K562 (cell line): ENCODE measurements around the gene GARNL3. TPM values are rescaled to one million over a fixed set of nuclear protein-coding genes. Genes with fewer than 3 reads are reported as not detected.
A peak's percentile ranks its signal among the peaks of the same experiment; 100 is the strongest.

Experiments used
- ATAC-seq: fragments of 200-7000 bp; cut with Tn5 transposase; 3 replicates; pipeline ENCODE4 v1.9.1; 2020; ENCODE audit warnings: moderate library complexity
- BruUV-seq: library from RNA; stranded (reverse); fragments of 400-500 nt; replicated peaks from 2 replicates; lab custom pipeline; 2021; lab: Mats Ljungman, UMichigan
- CTCF ChIA-PET: fragments of 300-600 bp; formaldehyde crosslinking; extraction: SDS; loops from one replicate; lab custom pipeline; 2021; ENCODE audit warnings: low intra/inter-chr PET ratio; lab: Yijun Ruan, JAX
- POLR2A ChIA-PET: fragments of 300-600, 350-650 bp; sonication (Branson Sonifier 250); formaldehyde crosslinking; extraction: SDS; loops from one replicate; lab custom pipeline; 2021; ENCODE audit warnings: antibody characterized with exemption, inconsistent platforms; lab: Yijun Ruan, JAX
- DNase-seq, 4 experiments: peaks; one replicate each; pipeline versions ENCODE4 v3.0.0 to v3.0.0-alpha.2; 2011 to 2018; ENCODE audit warnings: low spot score in 3 of 4, mixed read lengths in 3 of 4; ENCODE audit errors: extremely low read depth in 1 of 4
- FAIRE-seq: peaks from 2 replicates; lab custom pipeline; 2011; peaks lifted over from hg19 to GRCh38; lab: Jason Lieb, UNC
- H2AFZ ChIP-seq: 2 replicates; pipeline ENCODE4 v1.6.0; 2011; ENCODE audit warnings: low read depth, low read length, control low read depth, inconsistent platforms
- H3K27ac ChIP-seq: fragments of 200-600 bp; 3 replicates; pipeline ENCODE4 v1.8.0; 2011; ENCODE audit warnings: low read depth, mild to moderate bottlenecking, control low read depth, inconsistent platforms, low read length, moderate library complexity, mixed read lengths; ENCODE audit errors: extremely low read depth
- H3K27me3 ChIP-seq, 2 experiments: fragments of 300-600 bp in 1 of 2; 2 replicates in 1 of 2; 3 replicates in 1 of 2; pipeline versions ENCODE4 v1.6.0 to v1.8.0; 2011; ENCODE audit warnings: inconsistent platforms in 2 of 2, low read length in 2 of 2, mild to moderate bottlenecking in 1 of 2, mixed read lengths in 1 of 2, moderate library complexity in 1 of 2; ENCODE audit not compliant: control insufficient read depth in 2 of 2, insufficient read depth in 2 of 2
- H3K36me3 ChIP-seq: fragments of 300-600 bp; 3 replicates; pipeline ENCODE4 v1.8.0; 2011; ENCODE audit warnings: mild to moderate bottlenecking, low read length, inconsistent platforms; ENCODE audit not compliant: control insufficient read depth, insufficient read depth
- H3K4me1 ChIP-seq, 2 experiments: fragments of 200-600 bp in 1 of 2; replicated peaks in 1 of 2; 2 replicates in 1 of 2; 3 replicates in 1 of 2; pipeline versions ENCODE4 v1.5.1 to v1.8.0; 2011; ENCODE audit warnings: inconsistent platforms in 2 of 2, low read length in 2 of 2, mild to moderate bottlenecking in 1 of 2, mixed read lengths in 1 of 2, moderate library complexity in 1 of 2; ENCODE audit not compliant: control insufficient read depth in 2 of 2, insufficient read depth in 2 of 2
- H3K4me2 ChIP-seq: 2 replicates; pipeline ENCODE4 v1.6.1; 2011; ENCODE audit warnings: low read length, control low read depth, inconsistent platforms, mixed read lengths; ENCODE audit not compliant: insufficient read depth
- H3K4me3 ChIP-seq: fragments of 200-600 bp; sonication (generic), shearing (Covaris generic); 2 replicates; pipeline ENCODE4 v1.5.1; 2016; ENCODE audit warnings: control low read depth, inconsistent platforms
- H3K79me2 ChIP-seq: fragments of 200-600 bp; 3 replicates; pipeline ENCODE4 v1.8.0; 2011; ENCODE audit warnings: low read length, inconsistent platforms; ENCODE audit not compliant: control insufficient read depth, insufficient read depth
- H3K9ac ChIP-seq, 2 experiments: 2 replicates each; pipeline versions ENCODE4 v1.6.0 to v1.6.1; 2011; ENCODE audit warnings: low read depth in 2 of 2, low read length in 2 of 2, control low read depth in 1 of 2, inconsistent platforms in 1 of 2, mild to moderate bottlenecking in 1 of 2, mixed read lengths in 1 of 2; ENCODE audit not compliant: insufficient read depth in 1 of 2
- H3K9me1 ChIP-seq: one replicate; pipeline ENCODE4 v1.6.0; 2011; ENCODE audit warnings: inconsistent platforms, mild to moderate bottlenecking, low read length, moderate library complexity; ENCODE audit not compliant: control insufficient read depth, insufficient read depth
- H3K9me3 ChIP-seq: replicated peaks from 2 replicates; pipeline ENCODE4 v1.5.1; 2011; ENCODE audit warnings: low read depth, low read length, inconsistent platforms; ENCODE audit not compliant: control insufficient read depth, insufficient read depth
- H4K20me1 ChIP-seq: replicated peaks from 2 replicates; pipeline ENCODE4 v1.6.1; 2011; ENCODE audit warnings: low read length, inconsistent platforms, mixed read lengths; ENCODE audit not compliant: control insufficient read depth, insufficient read depth
- USF1 ChIP-seq: sonication (generic); formaldehyde crosslinking; IDR thresholded peaks from 2 replicates; pipeline ENCODE4 v1.9.0; 2022; ENCODE audit warnings: mild to moderate bottlenecking, missing genetic modification reagents
- ZBTB33 ChIP-seq: sonication (generic); formaldehyde crosslinking; IDR thresholded peaks from 2 replicates; pipeline ENCODE4 v1.8.1; 2023; ENCODE audit warnings: mild to moderate bottlenecking, missing genetic modification reagents
- WGBS: fragments of 100-300 bp; shearing (Covaris generic); methylation state at CpG from one replicate; pipeline ENCODE4 v1.1.6; 2016; ENCODE audit warnings: low coverage, mixed read lengths; ENCODE audit not compliant: insufficient coverage; ENCODE audit errors: missing lambda C conversion rate; 5-methylcytosine and 5-hydroxymethylcytosine counted together
- in situ Hi-C: fragments of 300-500 bp; cut with MboI; formaldehyde crosslinking; loops from 4 replicates; pipeline ENCODE4 v1.15.0; 2018; ENCODE audit warnings: inconsistent platforms, mixed read lengths
- intact Hi-C: fragments of 100-400 bp; cut with micrococcal nuclease; formaldehyde crosslinking; loops from 2 replicates; pipeline ENCODE4 v1.14.2; 2022
- polyA plus RNA-seq, 8 experiments: library from polyadenylated mRNA; depleted of rRNA in 4 of 8; stranded (reverse) in 5 of 8; unstranded in 3 of 8; fragments of >200 nt; fragmentation: Nextera tagmentation in 2 of 8; fragmentation: Illumina TruSeq in 1 of 8; extraction: Ambion mirVana in 2 of 8; extraction: Trizol in 1 of 8; gene quantifications; 2 replicates each; pipeline versions ENCODE4 v1.2.1 to v1.2.3, GENCODE V29; 2011 to 2014; ENCODE audit warnings: inconsistent platforms in 1 of 8, missing spikeins in 1 of 8
- total RNA-seq, 7 experiments: library from RNA; depleted of rRNA in 6 of 7; stranded (reverse); fragments of >200 nt in 6 of 7; fragmentation: Illumina TruSeq in 2 of 7; extraction: Trizol in 2 of 7; gene quantifications; 2 replicates each; pipeline versions ENCODE4 v1.2.1 to v1.2.3, GENCODE V29; 2011 to 2021; ENCODE audit warnings: low replicate concordance in 1 of 7

Gene GARNL3
- total and polyA plus RNA-seq, 9 of the 15 experiments (the other 6 are each of a cell fraction or from before 2014, with no cell fraction given), result 0.35 to 2.7 (median 1.6) TPM

- no peak overlapping the region for H3K27ac ChIP-seq
- WGBS, result 26% methylated on average over 12 of the region's 15 CpGs
- no peak for FAIRE-seq
Measured at GRCh38 chr9:127417131-127418036, 152.8 kb downstream of the GARNL3 start.

More at GRCh38 chr9:127417131-127418036, 152.8 kb downstream of the GARNL3 start:
- in situ Hi-C loops (no loop called here), intact Hi-C loops (loop anchor here (2.0 kb wide), 1 partner anchor 57 kb away; no protein-coding TSS in a partner anchor)
- no peaks in the 10 kb centered on the region for H3K9me3 ChIP-seq
- no peaks in the 10 kb centered on the region for H3K36me3 ChIP-seq
- H3K27me3 ChIP-seq, result no peaks in the 10 kb centered on the region
- no peak for TF ChIP-seq ZBTB33 (CRISPR knock-in tag)
- 0 out of 2 replicates have a peak, but pooled peaks have one; percentile 28 for TF ChIP-seq USF1
- no peak overlapping the region for H3K4me2 ChIP-seq
- H3K4me3 ChIP-seq, result no peak overlapping the region
- peaks cover 20 to 24% of the 10 kb centered on the region in 2 experiments for H3K4me1 ChIP-seq
- H3K79me2 ChIP-seq, result no peaks in the 10 kb centered on the region
- no TSS peak for BruUV-seq
- ChIA-PET CTCF (no interaction called here), POLR2A (interaction anchor here (0.5 kb wide), 1 partner anchor 9 kb away, joined by 3 read pairs; no protein-coding TSS in a partner anchor)
- 0 out of 2 replicates have a peak, but pooled peaks cover 4% of the 10 kb centered on the region for H4K20me1 ChIP-seq
- ATAC-seq (no peak; the same call in 2 of the 3 replicates), DNase-seq (no peak)
- H3K9ac ChIP-seq, result no peak overlapping the region
- no peaks in the 10 kb centered on the region for H3K9me1 ChIP-seq
- no peak overlapping the region for H2AFZ ChIP-seq
